IMR-90 (cell line): ENCODE measurements around the gene RASSF3. TPM values are rescaled to one million over a fixed set of nuclear protein-coding genes. Genes with fewer than 3 reads are reported as not detected.

ENCODE experiments used
- ATAC-seq: fragments of 200-7000 bp; cut with Tn5 transposase; 2 replicates; pipeline ENCODE4 v1.9.1; 2020; ENCODE audit warnings: low read depth, mild to moderate bottlenecking, moderate library complexity
- BruUV-seq: library from RNA; stranded (reverse); fragments of 400-500 nt; replicated peaks from 2 replicates; lab custom pipeline; 2021; lab: Mats Ljungman, UMichigan
- CTCF ChIA-PET: fragments of 300-600 bp; formaldehyde crosslinking; extraction: SDS; loops from one replicate; lab custom pipeline; 2021; ENCODE audit warnings: antibody characterized with exemption; lab: Yijun Ruan, JAX
- POLR2A ChIA-PET: fragments of 300-600 bp; sonication (Branson Sonifier 250); formaldehyde crosslinking; loops from one replicate; lab custom pipeline; 2022; ENCODE audit warnings: antibody characterized with exemption; ENCODE audit not compliant: unreplicated experiment; lab: Charles Lee
- DNase-seq: peaks from one replicate; pipeline ENCODE4 v3.0.0; 2013
- H2AFZ ChIP-seq: replicated peaks from 2 replicates; pipeline ENCODE3; 2013; ENCODE audit warnings: low read length, mild to moderate bottlenecking; ENCODE audit not compliant: poor library complexity
- H2AK5ac ChIP-seq: 2 replicates; pipeline ENCODE4 v1.6.1; 2013; ENCODE audit warnings: low read depth, low read length, inconsistent platforms
- H2AK9ac ChIP-seq: replicated peaks from 2 replicates; pipeline ENCODE3; 2013; ENCODE audit warnings: mild to moderate bottlenecking, low read depth, low read length, moderate library complexity; ENCODE audit not compliant: poor library complexity
- H2BK120ac ChIP-seq: 2 replicates; pipeline ENCODE4 v1.6.1; 2013; ENCODE audit warnings: low read depth, low read length, inconsistent platforms
- H2BK15ac ChIP-seq: 3 replicates; pipeline ENCODE4 v1.6.1; 2013; ENCODE audit warnings: low read depth, low read length, inconsistent platforms
- H2BK20ac ChIP-seq: 2 replicates; pipeline ENCODE4 v1.6.1; 2013; ENCODE audit warnings: low read depth, mild to moderate bottlenecking, inconsistent platforms, low read length, moderate library complexity
- H2BK5ac ChIP-seq: 2 replicates; pipeline ENCODE4 v1.6.1; 2013; ENCODE audit warnings: mild to moderate bottlenecking, low read depth, low read length, inconsistent platforms; ENCODE audit not compliant: poor library complexity, severe bottlenecking
- H3K14ac ChIP-seq: replicated peaks from 2 replicates; pipeline ENCODE4 v1.6.1; 2013; ENCODE audit warnings: low read depth, low read length, inconsistent platforms
- H3K18ac ChIP-seq: 2 replicates; pipeline ENCODE4 v1.6.1; 2013; ENCODE audit warnings: low read depth, low read length, control low read depth
- H3K23ac ChIP-seq: 2 replicates; pipeline ENCODE4 v1.6.1; 2013; ENCODE audit warnings: low read depth, low read length, inconsistent platforms
- H3K27ac ChIP-seq: 2 replicates; pipeline ENCODE4 v1.5.1; 2013; ENCODE audit warnings: mild to moderate bottlenecking, control low read depth, low read length; ENCODE audit not compliant: insufficient read depth
- H3K27me3 ChIP-seq: 2 replicates; pipeline ENCODE4 v1.6.1; 2013; ENCODE audit warnings: low read length; ENCODE audit not compliant: control insufficient read depth, insufficient read depth
- H3K36me3 ChIP-seq: 2 replicates; pipeline ENCODE4 v1.6.1; 2013; ENCODE audit warnings: low read length, mixed read lengths; ENCODE audit not compliant: control insufficient read depth, insufficient read depth
- H3K4ac ChIP-seq: 2 replicates; pipeline ENCODE4 v1.6.1; 2013; ENCODE audit warnings: low read depth, low read length, inconsistent platforms
- H3K4me1 ChIP-seq: 2 replicates; pipeline ENCODE4 v1.6.1; 2013; ENCODE audit warnings: low read length, mixed read lengths; ENCODE audit not compliant: control insufficient read depth, insufficient read depth
- H3K4me2 ChIP-seq: 2 replicates; pipeline ENCODE4 v1.6.1; 2013; ENCODE audit warnings: low read depth, mild to moderate bottlenecking, control low read depth, low read length, moderate library complexity
- H3K4me3 ChIP-seq: 2 replicates; pipeline ENCODE4 v1.5.1; 2013; ENCODE audit warnings: low read depth, mild to moderate bottlenecking, control low read depth, low read length, moderate library complexity; ENCODE audit not compliant: insufficient read depth
- H3K56ac ChIP-seq: 2 replicates; pipeline ENCODE4 v1.6.1; 2013; ENCODE audit warnings: low read length, inconsistent platforms; ENCODE audit not compliant: insufficient read depth; ENCODE audit errors: extremely low read depth
- H3K79me1 ChIP-seq, 2 experiments: 2 replicates each; pipeline ENCODE4 v1.6.1; 2013; ENCODE audit warnings: low read length in 2 of 2, inconsistent platforms in 1 of 2, low read depth in 1 of 2
- H3K9ac ChIP-seq: 2 replicates; pipeline ENCODE4 v1.6.1; 2013; ENCODE audit warnings: low read depth, low read length, control low read depth
- H3K9me1 ChIP-seq: 2 replicates; pipeline ENCODE4 v1.6.1; 2013; ENCODE audit warnings: low read length, inconsistent platforms; ENCODE audit not compliant: insufficient read depth
- H3K9me3 ChIP-seq: 2 replicates; pipeline ENCODE4 v1.6.1; 2013; ENCODE audit warnings: low read length; ENCODE audit not compliant: control insufficient read depth, insufficient read depth
- H4K20me1 ChIP-seq: 2 replicates; pipeline ENCODE4 v1.6.1; 2013; ENCODE audit warnings: low read length, inconsistent platforms; ENCODE audit not compliant: insufficient read depth
- H4K5ac ChIP-seq: 2 replicates; pipeline ENCODE4 v1.6.1; 2013; ENCODE audit warnings: mild to moderate bottlenecking, low read depth, low read length, control low read depth
- H4K8ac ChIP-seq, 2 experiments: 2 replicates each; pipeline ENCODE4 v1.6.1; 2013; ENCODE audit warnings: low read depth in 2 of 2, low read length in 2 of 2, control low read depth in 1 of 2, inconsistent platforms in 1 of 2
- H4K91ac ChIP-seq: 2 replicates; pipeline ENCODE4 v1.6.1; 2013; ENCODE audit warnings: low read depth, low read length, inconsistent platforms; ENCODE audit not compliant: insufficient read depth
- BHLHE40 ChIP-seq: fragments of 150-350 bp; IDR thresholded peaks from 2 replicates; pipeline ENCODE4 v1.6.1; 2016; ENCODE audit warnings: mild to moderate bottlenecking, low read depth, low read length
- CEBPB ChIP-seq: IDR thresholded peaks from 2 replicates; pipeline ENCODE4 v1.6.1; 2012; ENCODE audit warnings: low read depth, low read length, improper control_type of control experiment
- CHD1 ChIP-seq: IDR thresholded peaks from 2 replicates; pipeline ENCODE4 v1.6.1; 2012; ENCODE audit warnings: low read depth, low read length, improper control_type of control experiment
- CTCF ChIP-seq: conservative IDR thresholded peaks from 2 replicates; pipeline ENCODE4 v1.5.1; 2012; ENCODE audit warnings: mild to moderate bottlenecking, low read depth, low read length, improper control_type of control experiment
- ELK1 ChIP-seq: fragments of 150-350 bp; IDR thresholded peaks from 2 replicates; pipeline ENCODE4 v1.6.1; 2016; ENCODE audit warnings: low read depth, mild to moderate bottlenecking, low read length, moderate library complexity, borderline replicate concordance
- FOS ChIP-seq: fragments of 150-350 bp; IDR thresholded peaks from 2 replicates; pipeline ENCODE4 v1.6.1; 2016; ENCODE audit warnings: low read depth, low read length
- MAFK ChIP-seq: IDR thresholded peaks from 2 replicates; pipeline ENCODE4 v1.6.1; 2012; ENCODE audit warnings: low read depth, low read length, improper control_type of control experiment
- MAZ ChIP-seq: IDR thresholded peaks from 2 replicates; pipeline ENCODE4 v1.6.1; 2012; ENCODE audit warnings: low read depth, mild to moderate bottlenecking, low read length, improper control_type of control experiment, moderate library complexity, borderline replicate concordance
- MXI1 ChIP-seq: IDR thresholded peaks from 2 replicates; pipeline ENCODE4 v1.6.1; 2012; ENCODE audit warnings: low read depth, mild to moderate bottlenecking, low read length, moderate library complexity, borderline replicate concordance
- NFE2L2 ChIP-seq: fragments of 150-350 bp; IDR thresholded peaks from 2 replicates; pipeline ENCODE4 v1.6.1; 2016; ENCODE audit warnings: low read depth, mild to moderate bottlenecking, low read length
- POLR2A ChIP-seq: IDR thresholded peaks from 2 replicates; pipeline ENCODE4 v1.6.1; 2012; ENCODE audit warnings: mild to moderate bottlenecking, low read depth, low read length
- RAD21 ChIP-seq: IDR thresholded peaks from 2 replicates; pipeline ENCODE4 v1.6.1; 2012; ENCODE audit warnings: low read length, improper control_type of control experiment
- RCOR1 ChIP-seq: IDR thresholded peaks from 2 replicates; pipeline ENCODE4 v1.6.1; 2012; ENCODE audit warnings: mild to moderate bottlenecking, low read length, improper control_type of control experiment; ENCODE audit not compliant: insufficient replicate concordance
- RFX5 ChIP-seq: IDR thresholded peaks from 2 replicates; pipeline ENCODE4 v1.8.0; 2012; ENCODE audit warnings: low read depth, mild to moderate bottlenecking, low read length, moderate library complexity
- SMC3 ChIP-seq: fragments of 150-350 bp; IDR thresholded peaks from 2 replicates; pipeline ENCODE4 v1.6.1; 2016; ENCODE audit warnings: low read depth, mild to moderate bottlenecking, antibody characterized with exemption, low read length, moderate library complexity
- USF2 ChIP-seq: fragments of 150-350 bp; IDR thresholded peaks from 2 replicates; pipeline ENCODE4 v1.6.1; 2017; ENCODE audit warnings: mild to moderate bottlenecking, antibody characterized with exemption, low read length, low read depth
- WGBS, 2 experiments: methylation state at CpG; one replicate each; pipeline versions ENCODE4 v1.1.5 to v1.1.7; 2013; ENCODE audit warnings: missing lambda C conversion rate in 2 of 2; ENCODE audit not compliant: insufficient read length in 1 of 2; ENCODE audit errors: extremely low coverage in 2 of 2; 5-methylcytosine and 5-hydroxymethylcytosine counted together
- dilution Hi-C: fragments of 300-500 bp; cut with HindIII; formaldehyde crosslinking; loops from one replicate; pipeline ENCODE4 v1.14.3; 2018; ENCODE audit warnings: low sequenced_read_pairs; ENCODE audit not compliant: unreplicated experiment
- in situ Hi-C: fragments of 300-500 bp; cut with MboI; formaldehyde crosslinking; loops from 3 replicates; pipeline ENCODE4 v1.14.3; 2019; ENCODE audit warnings: low sequenced_read_pairs, inconsistent platforms, mixed read lengths
- intact Hi-C: fragments of 100-400 bp; cut with micrococcal nuclease; formaldehyde crosslinking; loops from 2 replicates; pipeline ENCODE4 v1.10.0; 2022
- polyA plus RNA-seq, 3 experiments: library from polyadenylated mRNA; depleted of rRNA; stranded (reverse); fragments of >200 nt; gene quantifications; 2 replicates each; pipeline ENCODE4 v1.2.3, GENCODE V29; 2012; ENCODE audit warnings: low replicate concordance in 1 of 3
- total RNA-seq: library from RNA; depleted of rRNA; stranded (reverse); fragments of >200 nt; gene quantifications from 2 replicates; pipeline ENCODE4 v1.2.3, GENCODE V29; 2012

RASSF3 gene
- total and polyA plus RNA-seq, 2 of the 4 experiments (the other 2 are of a cell fraction) = 18.7 to 39.3 TPM

GRCh38 chr12:64616201-64616600 lies 5.9 kb downstream of the RASSF3 start:
- Histone ChIP-seq H2BK120ac (peak overlapping the region; percentile 1; the same call in 1 of the 2 replicates), H4K5ac (no peak overlapping the region), H3K9ac (no peak overlapping the region), H3K18ac (no peak overlapping the region; the same call in 1 of the 2 replicates), H3K9me3 (no peaks in the 10 kb centered on the region), H3K79me1 (peaks cover 18 to 65% of the 10 kb centered on the region in 2 experiments), H3K56ac (no peak overlapping the region), H3K4ac (no peak overlapping the region), H3K9me1 (no peaks in the 10 kb centered on the region), H4K20me1 (peaks cover 9% of the 10 kb centered on the region), H3K27me3 (no peaks in the 10 kb centered on the region), H2AK9ac (no peak overlapping the region), H3K27ac (peak overlapping the region; percentile 47; the same call in 1 of the 2 replicates), H2AK5ac (no peak overlapping the region; the same call in 1 of the 2 replicates), H3K4me3 (no peak overlapping the region), H3K36me3 (no peaks in the 10 kb centered on the region), H2BK15ac (peak overlapping the region; percentile 55; the same call in 1 of the 3 replicates), H2BK20ac (peak overlapping the region; percentile 0; the same call in 1 of the 2 replicates), H4K8ac (no peak overlapping the region; a peak in 1 of 4 replicates), H3K23ac (no peak overlapping the region), H3K4me2 (no peak overlapping the region), H4K91ac (no peak overlapping the region), H3K4me1 (peaks cover 6% of the 10 kb centered on the region), H2BK5ac (no peak overlapping the region), H2AFZ (no peak overlapping the region), H3K14ac (0 out of 2 replicates have a peak overlapping the region, but pooled peaks have one; percentile 3)
- TF ChIP-seq FOS (no peak), RFX5 (no peak), MAZ (no peak), POLR2A (no peak), CTCF (no peak), RCOR1 (no peak), SMC3 (no peak), MXI1 (no peak), CHD1 (no peak), USF2 (no peak), RAD21 (no peak), BHLHE40 (no peak), NFE2L2 (no peak), MAFK (no peak), CEBPB (no peak), ELK1 (no peak)
- CTCF ChIA-PET = interaction anchor here (0.7 kb wide), 1 partner anchor 73 kb away, joined by 3 read pairs; no protein-coding TSS in a partner anchor
- intact Hi-C loops = no loop called here
- in situ Hi-C loops = no loop called here
- POLR2A ChIA-PET = no interaction called here
- peak; percentile 17 for DNase-seq
- dilution Hi-C loops = no loop called here
- no CpG with 5 or more reads among the region's 3 CpGs for WGBS, 2 experiments
- BruUV-seq = no TSS peak
- ATAC-seq = no peak
